Thyroid gland (tissue), 4 donors: Measurements from ENCODE around the gene SDCCAG8. TPM values are rescaled to one million over a fixed set of nuclear protein-coding genes. Genes with fewer than 3 reads are reported as not detected.

Experiments used
- DNase-seq, 2 donors: peaks; one replicate each; pipeline ENCODE4 v3.0.0-alpha.2; 2019
- H3K27ac ChIP-seq, 3 donors: fragments of 200-600 bp; sonication (generic); 1 replicate in 2 of 3; 2 replicates in 1 of 3; pipeline ENCODE4 v1.5.1; 2016 to 2019; ENCODE audit warnings: mild to moderate bottlenecking in 1 of 3, moderate library complexity in 1 of 3
- H3K27me3 ChIP-seq: fragments of 200-600 bp; sonication (generic); one replicate; pipeline ENCODE4 v1.5.1; 2019
- H3K36me3 ChIP-seq, 2 donors: fragments of 200-600 bp; sonication (generic); one replicate each; pipeline ENCODE4 v1.5.1; 2016 to 2019
- H3K4me1 ChIP-seq, 2 donors: fragments of 200-600 bp; sonication (generic); one replicate each; pipeline ENCODE4 v1.5.1; 2017 to 2019
- H3K4me3 ChIP-seq, 3 donors: fragments of 200-600 bp; sonication (generic); replicated peaks in 1 of 3; 1 replicate in 2 of 3; 2 replicates in 1 of 3; pipeline ENCODE4 v1.5.1; 2016; ENCODE audit warnings: mild to moderate bottlenecking in 1 of 3
- H3K9me3 ChIP-seq: fragments of 200-600 bp; sonication (generic); one replicate; pipeline ENCODE4 v1.5.1; 2017
- CTCF ChIP-seq, 6 experiments: fragments of 200-600 bp in 3 of 6; fragments of 450-650 bp in 3 of 6; sonication (generic) in 3 of 6; IDR thresholded peaks; one replicate each; pipeline ENCODE4 v1.5.1; 2016 to 2019; ENCODE audit warnings: antibody characterized with exemption in 6 of 6, mild to moderate bottlenecking in 2 of 6, inconsistent platforms in 1 of 6, moderate library complexity in 1 of 6
- POLR2A ChIP-seq, 2 donors: fragments of 450-650 bp; IDR thresholded peaks; one replicate each; pipeline ENCODE4 v1.6.1; 2017; ENCODE audit warnings: antibody characterized with exemption in 2 of 2, mild to moderate bottlenecking in 2 of 2, moderate library complexity in 1 of 2
- WGBS, 2 donors: methylation state at CpG; one replicate each; pipeline ENCODE4 v1.1.5; 2017; 5-methylcytosine and 5-hydroxymethylcytosine counted together
- intact Hi-C: fragments of 100-400 bp; cut with DNase I; formaldehyde crosslinking; loops from one replicate; pipeline ENCODE4 v1.15.1; 2023
- total RNA-seq, 4 donors: library from RNA; depleted of rRNA; stranded (reverse); fragments of >200 nt; gene quantifications; one replicate each; pipeline ENCODE4 v1.2.3, GENCODE V29; 2016

Gene SDCCAG8
- total RNA-seq, 4 donors from 2014 or later: 105 to 193 (median 115) TPM

DNA sequence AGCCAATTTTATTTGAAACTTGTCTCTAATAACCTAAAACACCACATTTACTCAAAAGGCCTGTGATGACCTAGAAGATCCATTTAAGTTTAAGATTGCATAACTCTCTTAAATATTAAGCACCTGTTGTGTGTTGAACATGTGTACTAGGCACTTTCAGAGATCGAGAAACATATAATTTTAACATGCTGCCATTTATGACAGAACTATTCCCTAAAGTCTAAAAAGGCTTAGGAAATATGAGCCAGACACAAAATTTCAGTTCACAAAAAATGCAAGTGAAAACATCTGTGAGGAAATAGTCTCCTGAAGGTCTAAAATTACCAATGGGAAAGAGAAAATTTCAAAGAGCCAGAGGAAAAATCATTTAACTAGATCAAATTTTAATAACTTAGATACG, 38.5 kb upstream of the SDCCAG8 start:
- H3K9me3 ChIP-seq: no peaks in the 10 kb centered on the region
- H3K27ac ChIP-seq: no peak overlapping the region
- intact Hi-C loops: no loop called here
- no peaks in the 10 kb centered on the region for H3K27me3 ChIP-seq
- DNase-seq: no peak
- peaks cover 0 to 6% of the 10 kb centered on the region in 2 donors for H3K4me1 ChIP-seq
- peaks cover 4 to 8% of the 10 kb centered on the region in 2 donors for H3K36me3 ChIP-seq
- 82% methylated on average over 2 of the region's 2 CpGs for WGBS, 2 donors
- H3K4me3 ChIP-seq: no peak overlapping the region
- TF ChIP-seq CTCF (IDR thresholded peaks at IDR 0.05) (no peak), POLR2A (IDR thresholded peaks at IDR 0.05) (no peak)

GRCh38 chr1:243218059-243218458, 37.8 kb upstream of the SDCCAG8 start:
- TF ChIP-seq CTCF (IDR thresholded peaks at IDR 0.05) (no peak), POLR2A (IDR thresholded peaks at IDR 0.05) (no peak)
- H3K4me3 ChIP-seq: no peak overlapping the region
- H3K4me1 ChIP-seq: peaks cover 0 to 6% of the 10 kb centered on the region in 2 donors
- intact Hi-C loops: no loop called here
- no peaks in the 10 kb centered on the region for H3K27me3 ChIP-seq
- H3K36me3 ChIP-seq: peaks cover 4 to 8% of the 10 kb centered on the region in 2 donors
- no peak overlapping the region for H3K27ac ChIP-seq
- DNase-seq: no peak
- no peaks in the 10 kb centered on the region for H3K9me3 ChIP-seq

- Histone ChIP-seq H3K27me3 (no peaks in the 10 kb centered on the region), H3K4me3 (no peak overlapping the region), H3K27ac (no peak overlapping the region), H3K36me3 (no peaks in the 10 kb centered on the region), H3K4me1 (peaks cover 0 to 12% of the 10 kb centered on the region in 2 donors), H3K9me3 (no peaks in the 10 kb centered on the region)
- intact Hi-C loops: no loop called here
- 88 to 94% methylated on average over 2 of the region's 2 CpGs for WGBS, 2 donors
- DNase-seq: no peak
- TF ChIP-seq CTCF (IDR thresholded peaks at IDR 0.05): no peak
- TF ChIP-seq POLR2A (IDR thresholded peaks at IDR 0.05): no peak
These were observed 28.2 kb upstream of the SDCCAG8 start for GRCh38 chr1:243227622-243228021.

GRCh38 chr1:243229526-243229925, 26.3 kb upstream of the SDCCAG8 start:
- Histone ChIP-seq H3K4me3 (no peak overlapping the region), H3K27ac (peak overlapping the region in 1 of 3 donors; percentile 20), H3K36me3 (no peaks in the 10 kb centered on the region), H3K9me3 (no peaks in the 10 kb centered on the region), H3K27me3 (no peaks in the 10 kb centered on the region), H3K4me1 (peaks cover under 1 to 18% of the 10 kb centered on the region in 2 donors)
- DNase-seq: no peak
- TF ChIP-seq POLR2A (IDR thresholded peaks at IDR 0.05): no peak
- TF ChIP-seq CTCF (IDR thresholded peaks at IDR 0.05): no peak
- WGBS, 2 donors: 48 to 56% methylated on average over 1 of the region's 1 CpG
- intact Hi-C loops: no loop called here

GRCh38 chr1:243230914-243231313, 24.9 kb upstream of the SDCCAG8 start:
- no peaks in the 10 kb centered on the region for H3K9me3 ChIP-seq
- H3K4me3 ChIP-seq: no peak overlapping the region
- peaks cover 8 to 31% of the 10 kb centered on the region in 2 donors for H3K4me1 ChIP-seq
- H3K27me3 ChIP-seq: no peaks in the 10 kb centered on the region
- no peaks in the 10 kb centered on the region for H3K36me3 ChIP-seq
- TF ChIP-seq POLR2A (IDR thresholded peaks at IDR 0.05): no peak
- TF ChIP-seq CTCF (IDR thresholded peaks at IDR 0.05): no peak
- intact Hi-C loops: loop anchor here (10.0 kb wide), 1 partner anchor 74 kb away; no protein-coding TSS in a partner anchor
- DNase-seq: no peak
- no peak overlapping the region for H3K27ac ChIP-seq
